CD4-positive, alpha-beta T cell treated with Interleukin-2 at 100 ng/mL for 4 hours (primary cell): ENCODE measurements around the gene HMGCS2.
"Not testable (repeated sequence)": the region's sequence is repeated elsewhere in the genome, so short reads cannot be mapped to it uniquely, and the experiment has no call there.

Experiments
- DNase-seq: peaks from one replicate; pipeline ENCODE4 v3.0.0-alpha.2; 2020; ENCODE audit warnings: low spot score

The HMGCS2 gene

GRCh38 chr1:119729044-119729443, 39.7 kb downstream of the HMGCS2 start:
- DNase-seq, result no peak

DNA sequence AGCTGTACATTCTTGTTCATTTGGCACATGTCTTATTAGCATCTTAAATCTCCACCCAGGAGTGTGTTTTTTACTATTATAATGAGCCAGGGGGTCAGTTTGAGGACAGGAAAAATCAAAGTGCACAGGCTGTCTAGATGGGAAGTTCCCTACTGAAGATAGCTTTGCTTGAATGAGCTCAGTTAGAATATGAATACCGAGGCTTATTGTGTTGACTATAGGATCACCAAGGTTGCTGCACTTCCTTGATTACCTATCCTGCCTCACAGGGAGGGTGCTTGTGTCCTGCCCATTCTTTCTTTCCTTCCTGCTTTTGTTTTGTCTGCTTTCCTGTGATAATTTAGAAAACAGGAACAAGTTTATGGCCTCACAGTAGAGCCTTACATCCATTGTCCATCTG, 40.7 kb downstream of the HMGCS2 start:
- DNase-seq, result no peak

GRCh38 chr1:119725626-119726025, 43.1 kb downstream of the HMGCS2 start:
- DNase-seq, result no peak

GRCh38 chr1:119724611-119725218, 44.0 kb downstream of the HMGCS2 start:
- DNase-seq, result no peak

GRCh38 chr1:119721896-119722295, 46.8 kb downstream of the HMGCS2 start:
- no peak for DNase-seq

GRCh38 chr1:119720866-119721440, 47.8 kb downstream of the HMGCS2 start:
- no peak for DNase-seq

- DNase-seq, result no peak
Observed at GRCh38 chr1:119718972-119719371, 49.7 kb downstream of the HMGCS2 start.

- no peak for DNase-seq
Observed at GRCh38 chr1:119718409-119718808, 50.3 kb downstream of the HMGCS2 start.

- DNase-seq, result no peak
Observed at GRCh38 chr1:119715542-119715941, 53.2 kb downstream of the HMGCS2 start.

DNA sequence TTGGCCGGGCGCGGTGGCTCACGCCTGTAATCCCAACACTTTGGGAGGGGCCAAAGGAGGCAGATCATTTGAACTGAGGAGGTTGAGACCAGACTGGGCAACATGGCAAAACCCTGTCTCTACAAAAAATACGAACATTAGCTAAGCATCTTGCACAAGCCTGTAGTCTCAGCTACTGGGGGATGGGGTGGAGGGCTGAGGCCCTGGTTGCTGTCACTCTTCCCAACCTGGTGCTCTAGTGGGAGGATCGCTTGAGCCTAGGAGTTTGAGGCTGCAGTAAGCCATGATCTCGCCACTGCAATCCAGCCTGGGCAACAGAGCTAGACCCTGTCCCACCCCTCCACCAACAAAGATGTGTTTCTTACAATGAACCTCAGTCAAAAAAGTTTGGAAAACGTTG, 54.1 kb downstream of the HMGCS2 start:
- DNase-seq, result no peak

DNA sequence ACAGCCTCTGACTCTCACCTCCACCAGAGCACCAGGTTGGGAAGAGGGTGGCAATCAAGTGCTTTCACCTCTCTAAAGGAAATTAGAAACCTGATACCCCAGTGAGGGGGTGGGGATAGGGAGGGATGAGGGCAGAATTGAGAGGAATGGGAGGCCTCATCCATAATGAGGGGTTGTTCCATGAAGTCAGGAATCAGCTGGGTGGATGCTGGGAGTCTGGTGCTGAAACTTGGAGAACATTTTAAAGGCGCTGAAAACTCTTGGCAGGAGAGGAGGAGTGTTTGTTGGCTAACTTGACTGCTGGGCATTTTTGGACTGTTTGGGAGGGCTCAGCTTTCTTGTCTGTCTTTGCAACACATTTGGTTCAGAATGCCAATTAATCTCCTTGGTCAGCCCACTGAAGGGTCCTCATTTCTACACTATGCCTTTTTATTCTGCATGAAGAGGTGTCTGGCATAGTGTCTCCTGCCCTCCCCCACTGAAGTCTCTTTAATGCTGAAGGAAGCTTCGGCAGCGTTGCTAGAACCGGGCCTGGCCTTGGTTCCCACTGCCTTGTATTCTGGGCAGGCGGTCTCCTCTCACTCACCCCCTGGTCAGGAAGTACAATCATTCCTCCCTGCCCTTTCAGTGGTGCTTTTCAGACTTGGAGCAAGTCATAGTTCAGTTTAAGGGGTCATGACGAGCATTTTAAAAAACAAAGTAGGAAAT, 54.8 kb downstream of the HMGCS2 start:
- no peak for DNase-seq

DNA sequence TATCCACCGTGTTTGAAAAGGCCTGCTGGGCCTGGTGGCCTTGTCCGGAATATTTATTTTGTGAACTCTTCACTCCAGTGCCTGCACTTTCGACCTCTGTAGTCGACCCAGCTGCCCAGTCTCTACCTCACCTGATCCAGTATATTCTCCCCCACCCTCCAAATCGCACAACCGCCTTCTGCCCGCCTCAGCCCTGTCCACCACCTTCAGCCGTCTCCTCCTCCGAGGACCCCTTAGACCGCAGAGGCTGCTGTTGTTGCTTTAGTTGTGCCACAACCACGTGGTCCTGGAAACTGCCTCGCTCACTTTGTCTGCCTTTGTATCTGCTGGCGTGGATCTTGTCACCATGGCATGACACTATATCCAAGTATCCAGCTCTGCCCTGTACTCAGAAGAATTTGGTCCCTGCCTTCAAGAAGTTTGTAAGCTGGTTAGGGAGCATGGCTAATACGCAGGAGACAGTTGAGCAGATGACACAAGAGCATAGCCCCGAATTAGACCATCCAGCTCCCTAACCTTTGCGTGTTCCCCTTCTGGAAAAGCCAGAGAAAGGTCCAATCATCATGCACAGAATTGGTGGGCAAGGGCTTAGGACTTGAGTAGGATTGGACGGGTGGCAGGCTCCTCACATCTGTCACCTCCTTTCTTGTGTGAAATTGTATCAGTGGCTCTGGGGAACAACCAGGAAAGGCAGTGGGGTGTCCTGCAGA, 55.5 kb downstream of the HMGCS2 start:
- no peak for DNase-seq

- DNase-seq, result no peak
Observed at GRCh38 chr1:119712342-119713038, 56.2 kb downstream of the HMGCS2 start.

DNA sequence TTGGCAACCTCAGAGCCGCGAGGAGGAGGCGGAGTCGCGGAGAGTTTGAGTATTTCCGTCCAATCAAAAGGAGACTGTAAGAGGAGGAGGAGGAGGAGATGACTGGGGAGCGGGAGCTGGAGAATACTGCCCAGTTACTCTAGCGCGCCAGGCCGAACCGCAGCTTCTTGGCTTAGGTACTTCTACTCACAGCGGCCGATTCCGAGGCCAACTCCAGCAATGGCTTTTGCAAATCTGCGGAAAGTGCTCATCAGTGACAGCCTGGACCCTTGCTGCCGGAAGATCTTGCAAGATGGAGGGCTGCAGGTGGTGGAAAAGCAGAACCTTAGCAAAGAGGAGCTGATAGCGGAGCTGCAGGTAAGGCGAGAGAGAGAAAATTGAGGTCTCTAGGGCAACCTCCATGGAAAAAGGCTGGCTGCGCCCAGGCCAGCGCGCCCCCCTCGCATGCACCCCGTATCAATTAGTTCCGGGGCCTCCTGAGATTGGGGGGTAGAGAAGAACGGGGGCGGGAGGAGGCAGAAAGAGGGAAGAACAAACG, 56.8 kb downstream of the HMGCS2 start, which contains the start of gene PHGDH:
TSS of gene PHGDH (plus strand) at position 131 of the 538 bp plus-strand sequence. CDS start at position 220, 89 bp downstream.
- DNase-seq, result peak; percentile 22

GRCh38 chr1:119711356-119711803, 57.3 kb downstream of the HMGCS2 start:
- DNase-seq, result not testable (repeated sequence)

DNA sequence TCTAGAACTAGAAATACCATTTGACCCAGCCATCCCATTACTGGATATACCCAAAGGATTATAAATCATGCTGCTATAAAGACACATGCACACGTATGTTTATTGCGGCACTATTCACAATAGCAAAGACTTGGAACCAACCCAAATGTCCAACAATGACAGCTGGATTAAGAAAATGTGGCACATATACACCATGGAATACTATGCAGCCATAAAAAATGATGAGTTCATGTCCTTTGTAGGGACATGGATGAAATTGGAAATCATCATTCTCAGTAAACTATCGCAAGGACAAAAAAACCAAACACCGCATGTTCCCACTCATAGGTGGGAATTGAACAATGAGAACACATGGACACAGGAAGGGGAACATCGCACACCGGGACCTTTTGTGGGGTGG, 62.1 kb downstream of the HMGCS2 start:
- not testable (repeated sequence) for DNase-seq

DNA sequence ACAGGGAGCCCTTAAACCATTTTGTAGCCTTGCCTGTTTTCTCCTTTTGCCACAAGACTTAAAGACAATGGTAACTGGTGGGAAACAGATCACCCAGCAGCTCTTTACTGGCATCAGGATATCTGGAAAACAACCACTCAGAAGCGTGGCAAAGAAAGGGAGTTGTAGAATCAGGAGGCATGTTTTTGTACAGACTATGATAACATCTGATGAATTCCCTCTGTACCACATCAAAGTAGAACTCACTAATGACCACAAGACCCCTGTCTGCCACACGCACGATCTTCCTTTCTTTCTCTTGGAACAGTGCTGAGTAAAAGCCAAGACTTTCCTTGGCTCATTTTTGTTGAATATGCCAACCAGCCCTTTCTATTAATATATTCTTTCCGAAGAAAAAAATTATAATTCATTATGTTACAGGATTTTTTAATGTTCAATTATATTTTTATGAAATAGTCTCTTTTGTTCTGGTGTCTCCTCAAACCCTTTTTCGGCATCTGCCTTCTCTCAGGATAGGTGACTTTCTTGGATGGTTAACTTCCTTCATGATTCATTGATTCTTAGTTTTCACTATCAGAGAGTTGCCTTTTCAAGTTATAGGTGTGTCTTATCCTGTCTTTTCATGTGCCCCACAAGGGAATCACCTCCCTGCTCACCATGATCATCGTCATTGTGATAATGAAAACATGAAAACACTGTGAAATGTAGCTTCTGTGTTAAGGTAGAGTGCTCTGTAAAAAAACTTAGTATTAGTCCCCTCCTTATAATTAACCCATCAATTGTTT, 64.8 kb downstream of the HMGCS2 start:
- DNase-seq, result no peak

DNA sequence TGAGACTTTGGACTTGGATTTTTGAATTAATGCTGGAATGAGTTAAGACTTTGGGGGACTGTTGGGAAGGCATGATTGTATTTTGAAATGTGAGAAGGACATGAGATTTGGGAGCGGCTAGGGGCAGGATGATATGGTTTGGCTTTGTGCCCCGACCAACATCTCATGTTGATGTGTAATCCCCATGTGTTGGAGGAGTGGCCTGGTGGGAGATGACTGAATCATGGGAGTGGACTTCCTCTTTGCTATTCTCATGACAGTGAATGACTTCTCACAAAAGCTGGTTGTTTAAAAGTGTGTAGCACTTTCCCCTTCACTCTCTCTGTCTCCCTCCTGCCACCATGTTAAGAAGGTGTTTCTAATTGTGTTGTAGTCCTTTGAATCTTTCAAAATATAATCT, 66.3 kb downstream of the HMGCS2 start:
- DNase-seq, result no peak

GRCh38 chr1:119701659-119702058, 67.0 kb downstream of the HMGCS2 start:
- DNase-seq, result no peak

DNA sequence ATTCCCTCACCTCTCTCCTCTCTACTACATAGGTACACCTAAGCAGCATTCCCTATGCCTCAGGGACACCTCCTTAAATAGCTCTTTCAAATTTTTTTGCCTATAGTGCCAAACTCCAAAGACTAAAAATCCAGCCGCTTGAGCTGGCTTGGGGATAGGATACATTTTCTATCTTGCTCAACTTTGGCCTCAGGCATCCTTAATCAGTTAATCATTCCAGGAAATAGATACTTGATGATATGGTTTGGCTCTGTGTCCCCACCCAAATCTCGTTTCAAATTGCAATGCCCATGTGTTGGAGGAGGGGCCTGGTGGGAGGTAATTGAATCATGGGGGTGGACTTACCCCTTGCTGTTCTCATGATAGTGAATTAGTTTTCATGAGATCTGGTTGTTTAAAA, 68.4 kb downstream of the HMGCS2 start:
- DNase-seq, result no peak
